ENCODE data around the gene PAFAH2.
A peak's percentile ranks its signal among the peaks of the same experiment; 100 is the strongest.

PAFAH2 gene

GRCh38 chr1:25918615-25919014 lies 79.2 kb downstream of the PAFAH2 start:
- H3K4me3 ChIP-seq (ENCODE audit: low read depth, low read length): no peak overlapping the region
- in situ Hi-C loops (cut with HindIII; ENCODE audit: low sequenced_read_pairs): no loop called here
- DNase-seq (ENCODE audit: low read depth): no peak
- TF ChIP-seq CTCF (IDR thresholded peaks at IDR 0.05; ENCODE audit: low read depth, low read length, missing control alignments): no peak

GRCh38 chr1:25917996-25918395 lies 79.9 kb downstream of the PAFAH2 start:
- TF ChIP-seq CTCF (IDR thresholded peaks at IDR 0.05; ENCODE audit: low read depth, low read length, missing control alignments): no peak
- H3K4me3 ChIP-seq (ENCODE audit: low read depth, low read length): no peak overlapping the region
- in situ Hi-C loops (cut with HindIII; ENCODE audit: low sequenced_read_pairs): no loop called here
- no peak for DNase-seq (ENCODE audit: low read depth)

DNA sequence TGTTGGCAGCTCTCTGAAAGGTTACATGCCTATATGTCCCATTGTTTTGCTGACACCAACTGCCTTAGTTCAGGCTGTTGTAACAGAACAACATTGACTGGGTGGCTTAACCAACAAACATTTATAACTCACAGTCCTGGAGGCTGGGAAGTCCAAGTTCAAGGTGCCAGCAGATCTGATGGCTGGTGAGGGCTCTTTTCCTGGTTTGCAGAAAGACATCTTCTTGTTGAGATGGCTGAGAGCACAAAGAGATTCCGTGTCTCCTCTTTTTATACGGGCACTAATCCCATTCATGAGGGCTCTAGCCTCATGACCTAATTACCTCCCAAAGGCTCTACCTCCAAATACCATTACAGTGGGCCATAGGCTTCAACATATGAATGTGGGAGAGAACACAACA lies 81.4 kb downstream of the PAFAH2 start:
- H3K4me3 ChIP-seq (ENCODE audit: low read depth, low read length): no peak overlapping the region
- in situ Hi-C loops (cut with HindIII; ENCODE audit: low sequenced_read_pairs): no loop called here
- DNase-seq (ENCODE audit: low read depth): no peak
- no peak for TF ChIP-seq CTCF (IDR thresholded peaks at IDR 0.05; ENCODE audit: low read depth, low read length, missing control alignments)

DNA sequence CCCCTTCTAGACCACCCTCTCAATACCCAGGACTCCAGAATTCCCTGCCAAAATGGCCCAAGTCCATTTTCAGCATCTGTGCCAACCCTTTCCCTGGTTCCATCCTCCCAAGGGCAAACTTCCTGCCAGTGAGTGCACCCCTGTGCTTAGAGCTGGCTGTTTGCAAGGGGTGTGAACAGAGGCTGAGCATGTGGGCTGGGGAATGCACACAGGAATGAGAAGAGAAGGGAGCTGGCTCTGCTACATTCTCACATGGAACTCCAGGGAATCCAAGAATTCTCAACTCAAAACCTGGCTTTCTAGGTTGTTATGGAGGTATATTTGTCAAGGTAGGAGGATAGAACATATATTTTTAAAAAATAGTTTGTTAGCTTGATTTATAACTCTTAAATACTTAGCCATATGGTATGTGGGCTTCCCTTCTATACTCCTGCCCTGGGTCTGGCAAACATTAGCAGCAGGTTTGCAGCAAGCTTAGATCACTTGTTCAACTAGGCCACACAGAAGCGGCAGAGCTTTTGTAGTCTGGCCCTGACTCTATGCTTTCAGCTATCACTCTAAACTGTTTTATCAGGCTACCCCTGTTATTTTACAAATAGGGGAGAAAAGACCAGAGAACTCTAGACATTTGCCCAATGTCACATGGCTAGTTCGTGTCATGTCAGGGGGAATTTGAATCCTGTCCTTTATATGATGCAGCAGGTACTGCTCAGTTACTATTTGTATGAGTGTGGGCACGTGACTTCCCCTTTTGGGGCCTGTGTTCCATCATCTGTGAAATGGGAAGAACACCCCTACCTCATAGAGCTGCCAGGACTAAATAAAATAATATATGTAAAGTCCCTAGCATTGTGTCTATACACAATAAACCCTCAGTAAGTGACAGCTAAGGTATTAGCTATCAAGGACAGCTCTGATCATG lies 83.5 kb downstream of the PAFAH2 start:
- H3K4me3 ChIP-seq (ENCODE audit: low read depth, low read length): no peak overlapping the region
- DNase-seq (ENCODE audit: low read depth): no peak
- in situ Hi-C loops (cut with HindIII; ENCODE audit: low sequenced_read_pairs): no loop called here
- TF ChIP-seq CTCF (IDR thresholded peaks at IDR 0.05; ENCODE audit: low read depth, low read length, missing control alignments): no peak

DNA sequence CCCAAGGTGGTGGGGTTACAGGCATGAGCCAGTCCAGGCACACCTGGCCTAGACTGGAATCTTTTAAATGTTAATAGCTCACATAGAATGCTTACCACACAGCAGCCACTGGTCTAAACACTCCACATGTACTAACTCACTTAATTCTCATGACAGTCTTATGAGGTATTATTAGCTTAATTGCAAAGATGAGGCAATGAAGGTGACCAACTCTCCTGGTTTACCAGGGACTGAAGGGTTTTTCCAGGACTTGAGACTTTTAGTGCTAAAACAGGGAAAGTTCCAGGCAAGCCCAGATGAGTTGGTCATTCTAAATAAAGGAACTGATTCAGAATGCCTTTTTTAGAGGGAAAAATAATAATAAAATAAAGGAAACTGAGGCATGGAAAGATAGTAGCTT lies 84.7 kb downstream of the PAFAH2 start:
- no peak for TF ChIP-seq CTCF (IDR thresholded peaks at IDR 0.05; ENCODE audit: low read depth, low read length, missing control alignments)
- H3K4me3 ChIP-seq (ENCODE audit: low read depth, low read length): no peak overlapping the region
- in situ Hi-C loops (cut with HindIII; ENCODE audit: low sequenced_read_pairs): no loop called here
- no peak for DNase-seq (ENCODE audit: low read depth)

GRCh38 chr1:25912076-25912831 lies 85.6 kb downstream of the PAFAH2 start:
- peak; percentile 28 for DNase-seq (ENCODE audit: low read depth)
- no peak overlapping the region for H3K4me3 ChIP-seq (ENCODE audit: low read depth, low read length)
- TF ChIP-seq CTCF (IDR thresholded peaks at IDR 0.05; ENCODE audit: low read depth, low read length, missing control alignments): no peak
- in situ Hi-C loops (cut with HindIII; ENCODE audit: low sequenced_read_pairs): no loop called here
